OCI-LY1 (cell line): Measurements from ENCODE around the gene TMEM178A.
"Not testable (repeated sequence)": the region's sequence is repeated elsewhere in the genome, so short reads cannot be mapped to it uniquely, and the experiment has no call there.

Source experiments
- H2AFZ ChIP-seq: fragments of 200-600 bp; sonication (generic), shearing (Covaris generic); 2 replicates; pipeline ENCODE4 v1.6.0; 2014; ENCODE audit warnings: antibody characterized with exemption, mild to moderate bottlenecking, low read length
- H3F3A ChIP-seq: fragments of 200-600 bp; sonication (generic), shearing (Covaris generic); 2 replicates; pipeline ENCODE4 v1.6.0; 2014; ENCODE audit warnings: mild to moderate bottlenecking, antibody characterized with exemption, low read length, moderate library complexity; ENCODE audit not compliant: insufficient read depth
- H3K27ac ChIP-seq: fragments of 200-600 bp; sonication (generic); 2 replicates; pipeline ENCODE4 v1.5.1; 2014; ENCODE audit warnings: low read length, mixed run types, mild to moderate bottlenecking, low read depth; ENCODE audit not compliant: poor library complexity, severe bottlenecking
- H3K27me3 ChIP-seq: fragments of 200-600 bp; sonication (generic); 2 replicates; pipeline ENCODE4 v1.6.0; 2014; ENCODE audit warnings: antibody characterized with exemption, mild to moderate bottlenecking, low read length, moderate library complexity; ENCODE audit not compliant: insufficient read depth
- H3K36me3 ChIP-seq: fragments of 200-600 bp; sonication (generic); 2 replicates; pipeline ENCODE4 v1.6.1; 2014; ENCODE audit warnings: mild to moderate bottlenecking, antibody characterized with exemption, low read length, moderate library complexity, mixed read lengths; ENCODE audit not compliant: insufficient read depth
- H3K4me1 ChIP-seq: fragments of 200-600 bp; sonication (generic); 2 replicates; pipeline ENCODE4 v1.5.1; 2014; ENCODE audit warnings: mild to moderate bottlenecking, low read length, moderate library complexity; ENCODE audit not compliant: insufficient read depth, severe bottlenecking
- H3K4me2 ChIP-seq: fragments of 200-600 bp; sonication (generic), shearing (Covaris generic); 2 replicates; pipeline ENCODE4 v1.6.1; 2014; ENCODE audit warnings: low read length
- H3K4me3 ChIP-seq: fragments of 200-600 bp; sonication (generic); 2 replicates; pipeline ENCODE4 v1.5.1; 2014; ENCODE audit warnings: low read length, low read depth, mild to moderate bottlenecking, mixed read lengths; ENCODE audit not compliant: poor library complexity, severe bottlenecking
- H3K79me2 ChIP-seq: fragments of 200-600 bp; shearing (Covaris generic); 2 replicates; pipeline ENCODE4 v1.6.1; 2016; ENCODE audit warnings: mixed run types, low read length, mixed read lengths; ENCODE audit not compliant: insufficient read depth
- H3K9ac ChIP-seq: fragments of 200-600 bp; sonication (generic), shearing (Covaris generic); 2 replicates; pipeline ENCODE4 v1.6.1; 2014; ENCODE audit warnings: mild to moderate bottlenecking, low read length, mixed read lengths
- H3K9me2 ChIP-seq: fragments of 200-600 bp; sonication (generic), shearing (Covaris generic); 2 replicates; pipeline ENCODE4 v1.6.1; 2014; ENCODE audit warnings: low read depth, mild to moderate bottlenecking, low read length, mixed read lengths
- H3K9me3 ChIP-seq: fragments of 200-600 bp; shearing (Covaris generic); 2 replicates; pipeline ENCODE4 v1.6.1; 2014; ENCODE audit warnings: low read length, mixed read lengths
- H4K20me1 ChIP-seq: fragments of 200-600 bp; sonication (generic), shearing (Covaris generic); 2 replicates; pipeline ENCODE4 v1.6.0; 2016; ENCODE audit warnings: mild to moderate bottlenecking, low read length; ENCODE audit not compliant: insufficient read depth
- EZH2 ChIP-seq: fragments of 200-600 bp; sonication (generic), shearing (Covaris generic); IDR thresholded peaks from 2 replicates; pipeline ENCODE4 v1.8.0; 2017; ENCODE audit warnings: borderline replicate concordance, mixed run types, mild to moderate bottlenecking, antibody characterized with exemption, low read length, moderate library complexity, mixed read lengths
- TF ChIP-seq, protein P1 (sequence below): fragments of 200-600 bp; sonication (generic), shearing (Covaris generic); IDR thresholded peaks from 2 replicates; pipeline ENCODE4 v1.5.1; 2017; ENCODE audit warnings: mild to moderate bottlenecking, antibody characterized with exemption, low read length, moderate library complexity, mixed read lengths

The TMEM178A gene

DNA sequence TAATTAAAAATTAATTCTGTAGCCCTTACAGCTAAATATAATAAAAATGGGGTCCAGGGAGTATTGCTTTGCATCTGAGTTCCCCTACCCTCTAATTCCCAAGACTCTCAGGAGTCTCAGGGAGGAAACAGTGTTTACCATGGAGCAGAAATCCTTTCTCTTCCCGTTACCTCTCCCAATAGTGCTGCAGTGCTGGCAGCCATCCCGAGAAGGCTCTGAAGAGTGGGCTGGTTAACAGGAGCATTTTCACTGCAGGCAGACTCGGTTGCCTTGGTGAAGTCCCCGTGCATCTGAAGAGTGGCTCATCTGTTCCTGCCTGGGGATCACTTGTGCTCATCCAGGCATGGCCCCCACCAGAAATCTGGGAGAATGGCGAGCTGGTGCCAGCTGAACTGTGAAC lies 41.8 kb upstream of the TMEM178A start:
- Histone ChIP-seq H3K79me2 (no peaks in the 10 kb centered on the region), H3K4me3 (no peak overlapping the region), H3K27me3 (no peaks in the 10 kb centered on the region), H3K9me3 (no peaks in the 10 kb centered on the region), H3K9me2 (no peaks in the 10 kb centered on the region), H3K27ac (no peak overlapping the region), H3K4me2 (no peak overlapping the region), H4K20me1 (no peaks in the 10 kb centered on the region), H3K4me1 (no peaks in the 10 kb centered on the region), H3F3A (no peaks in the 10 kb centered on the region), H3K9ac (no peak overlapping the region), H2AFZ (no peak overlapping the region), H3K36me3 (no peaks in the 10 kb centered on the region)
- TF ChIP-seq EZH2: no peak
- TF ChIP-seq, protein P1, sequence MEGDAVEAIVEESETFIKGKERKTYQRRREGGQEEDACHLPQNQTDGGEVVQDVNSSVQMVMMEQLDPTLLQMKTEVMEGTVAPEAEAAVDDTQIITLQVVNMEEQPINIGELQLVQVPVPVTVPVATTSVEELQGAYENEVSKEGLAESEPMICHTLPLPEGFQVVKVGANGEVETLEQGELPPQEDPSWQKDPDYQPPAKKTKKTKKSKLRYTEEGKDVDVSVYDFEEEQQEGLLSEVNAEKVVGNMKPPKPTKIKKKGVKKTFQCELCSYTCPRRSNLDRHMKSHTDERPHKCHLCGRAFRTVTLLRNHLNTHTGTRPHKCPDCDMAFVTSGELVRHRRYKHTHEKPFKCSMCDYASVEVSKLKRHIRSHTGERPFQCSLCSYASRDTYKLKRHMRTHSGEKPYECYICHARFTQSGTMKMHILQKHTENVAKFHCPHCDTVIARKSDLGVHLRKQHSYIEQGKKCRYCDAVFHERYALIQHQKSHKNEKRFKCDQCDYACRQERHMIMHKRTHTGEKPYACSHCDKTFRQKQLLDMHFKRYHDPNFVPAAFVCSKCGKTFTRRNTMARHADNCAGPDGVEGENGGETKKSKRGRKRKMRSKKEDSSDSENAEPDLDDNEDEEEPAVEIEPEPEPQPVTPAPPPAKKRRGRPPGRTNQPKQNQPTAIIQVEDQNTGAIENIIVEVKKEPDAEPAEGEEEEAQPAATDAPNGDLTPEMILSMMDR: no peak

DNA sequence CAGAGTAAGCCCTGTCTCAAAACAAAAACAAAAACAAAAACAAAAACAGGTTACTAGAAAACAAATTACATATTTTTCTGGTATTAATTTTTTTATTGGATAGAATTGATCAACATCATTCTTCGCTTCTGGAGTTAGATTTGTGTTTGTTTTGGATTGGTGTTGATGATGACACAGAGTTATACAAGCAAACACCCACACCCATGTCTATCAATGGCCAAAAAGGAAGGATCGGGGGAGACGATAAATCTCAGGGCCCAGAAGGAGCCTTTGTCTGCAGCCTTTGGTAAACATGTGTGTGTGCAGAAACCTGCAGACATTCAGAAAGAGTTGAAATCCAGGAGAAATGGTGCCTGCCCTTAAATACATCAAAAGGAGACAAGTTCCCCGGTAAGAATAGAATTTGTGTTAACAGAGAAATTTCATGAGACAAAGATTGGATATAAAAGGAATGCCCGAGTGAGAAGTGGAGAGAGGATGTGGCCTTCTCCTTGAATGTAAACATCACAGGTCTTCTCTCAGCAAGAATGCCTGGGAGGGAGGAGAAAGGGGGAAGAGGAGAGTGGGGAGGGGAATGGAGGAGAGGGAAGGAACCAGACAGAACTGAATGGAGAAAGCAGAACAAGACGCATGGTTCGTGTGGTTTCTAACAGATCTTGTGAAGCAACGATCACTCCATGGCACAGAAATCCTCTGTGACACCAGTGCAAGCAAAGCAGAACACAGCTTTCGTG lies 40.4 kb upstream of the TMEM178A start:
- H3K9me3 ChIP-seq: no peaks in the 10 kb centered on the region
- no peaks in the 10 kb centered on the region for H3K9me2 ChIP-seq
- no peaks in the 10 kb centered on the region for H3K27me3 ChIP-seq
- TF ChIP-seq EZH2: no peak
- TF ChIP-seq, protein P1: no peak
- no peak overlapping the region for H3K4me3 ChIP-seq
- H3K9ac ChIP-seq: no peak overlapping the region
- H3K36me3 ChIP-seq: no peaks in the 10 kb centered on the region
- H4K20me1 ChIP-seq: no peaks in the 10 kb centered on the region
- no peak overlapping the region for H2AFZ ChIP-seq
- H3F3A ChIP-seq: no peaks in the 10 kb centered on the region
- H3K4me2 ChIP-seq: no peak overlapping the region
- H3K79me2 ChIP-seq: no peaks in the 10 kb centered on the region
- no peak overlapping the region for H3K27ac ChIP-seq
- no peaks in the 10 kb centered on the region for H3K4me1 ChIP-seq

DNA sequence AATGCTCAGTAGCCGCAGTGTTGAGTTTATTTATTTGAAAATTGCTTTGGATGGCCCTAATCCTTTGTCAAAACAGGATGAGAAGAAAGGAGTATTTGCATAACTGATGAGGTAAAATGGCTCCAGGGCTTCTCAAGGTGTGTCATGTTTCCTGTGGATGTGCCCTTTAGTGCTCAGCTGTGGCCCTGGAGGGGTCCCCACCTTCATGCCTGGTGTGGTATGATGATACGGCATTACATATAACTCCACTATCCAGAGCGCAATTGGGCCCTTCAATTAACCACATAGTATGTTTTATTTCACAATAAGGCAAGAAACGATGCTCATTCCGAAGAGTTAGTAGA lies 39.8 kb upstream of the TMEM178A start:
- no peak overlapping the region for H3K9ac ChIP-seq
- H3K79me2 ChIP-seq: no peaks in the 10 kb centered on the region
- no peak overlapping the region for H2AFZ ChIP-seq
- no peaks in the 10 kb centered on the region for H4K20me1 ChIP-seq
- no peaks in the 10 kb centered on the region for H3K36me3 ChIP-seq
- H3K27ac ChIP-seq: no peak overlapping the region
- no peak overlapping the region for H3K4me2 ChIP-seq
- H3K4me3 ChIP-seq: no peak overlapping the region
- H3K9me3 ChIP-seq: no peaks in the 10 kb centered on the region
- no peaks in the 10 kb centered on the region for H3K4me1 ChIP-seq
- no peaks in the 10 kb centered on the region for H3K9me2 ChIP-seq
- H3F3A ChIP-seq: no peaks in the 10 kb centered on the region
- no peak for TF ChIP-seq EZH2
- TF ChIP-seq, protein P1: no peak
- H3K27me3 ChIP-seq: no peaks in the 10 kb centered on the region

DNA sequence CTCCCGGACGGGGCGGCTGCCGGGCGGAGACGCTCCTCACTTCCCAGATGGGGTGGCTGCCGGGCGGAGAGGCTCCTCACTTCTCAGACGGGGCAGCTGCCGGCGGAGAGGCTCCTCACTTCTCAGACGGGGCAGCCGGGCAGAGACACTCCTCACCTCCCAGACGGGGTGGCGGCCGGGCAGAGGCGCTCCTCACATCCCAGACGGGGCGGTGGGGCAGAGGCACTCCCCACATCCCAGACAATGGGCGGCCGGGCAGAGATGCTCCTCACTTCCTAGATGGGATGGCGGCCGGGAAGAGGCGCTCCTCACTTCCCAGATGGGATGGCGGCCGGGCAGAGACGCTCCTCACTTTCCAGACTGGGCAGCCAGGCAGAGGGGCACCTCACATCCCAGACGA lies 37.4 kb upstream of the TMEM178A start:
- H3K27ac ChIP-seq, H3F3A ChIP-seq, H3K36me3 ChIP-seq, H3K27me3 ChIP-seq, H3K4me1 ChIP-seq, H4K20me1 ChIP-seq, H3K9ac ChIP-seq, H2AFZ ChIP-seq, H3K9me2 ChIP-seq, H3K9me3 ChIP-seq, H3K79me2 ChIP-seq, H3K4me2 ChIP-seq, H3K4me3 ChIP-seq: not testable (repeated sequence)
